Fibroblast of lung (primary cell): Measurements from ENCODE around the gene ALPP.

Experiments used
- EZH2 ChIP-seq: IDR thresholded peaks from 2 replicates; pipeline ENCODE4 v1.5.1; 2012; ENCODE audit warnings: low read length, control low read depth, mild to moderate bottlenecking; ENCODE audit errors: missing control alignments
- TF ChIP-seq, protein P1 (sequence below), 2 donors: IDR thresholded peaks in 1 of 2; conservative IDR thresholded peaks in 1 of 2; 1 replicate in 1 of 2; 2 replicates in 1 of 2; pipeline ENCODE4 v1.5.1; 2011 to 2012; ENCODE audit warnings: low read length in 2 of 2, control low read depth in 1 of 2, inconsistent platforms in 1 of 2, low read depth in 1 of 2, mild to moderate bottlenecking in 1 of 2

DNA sequence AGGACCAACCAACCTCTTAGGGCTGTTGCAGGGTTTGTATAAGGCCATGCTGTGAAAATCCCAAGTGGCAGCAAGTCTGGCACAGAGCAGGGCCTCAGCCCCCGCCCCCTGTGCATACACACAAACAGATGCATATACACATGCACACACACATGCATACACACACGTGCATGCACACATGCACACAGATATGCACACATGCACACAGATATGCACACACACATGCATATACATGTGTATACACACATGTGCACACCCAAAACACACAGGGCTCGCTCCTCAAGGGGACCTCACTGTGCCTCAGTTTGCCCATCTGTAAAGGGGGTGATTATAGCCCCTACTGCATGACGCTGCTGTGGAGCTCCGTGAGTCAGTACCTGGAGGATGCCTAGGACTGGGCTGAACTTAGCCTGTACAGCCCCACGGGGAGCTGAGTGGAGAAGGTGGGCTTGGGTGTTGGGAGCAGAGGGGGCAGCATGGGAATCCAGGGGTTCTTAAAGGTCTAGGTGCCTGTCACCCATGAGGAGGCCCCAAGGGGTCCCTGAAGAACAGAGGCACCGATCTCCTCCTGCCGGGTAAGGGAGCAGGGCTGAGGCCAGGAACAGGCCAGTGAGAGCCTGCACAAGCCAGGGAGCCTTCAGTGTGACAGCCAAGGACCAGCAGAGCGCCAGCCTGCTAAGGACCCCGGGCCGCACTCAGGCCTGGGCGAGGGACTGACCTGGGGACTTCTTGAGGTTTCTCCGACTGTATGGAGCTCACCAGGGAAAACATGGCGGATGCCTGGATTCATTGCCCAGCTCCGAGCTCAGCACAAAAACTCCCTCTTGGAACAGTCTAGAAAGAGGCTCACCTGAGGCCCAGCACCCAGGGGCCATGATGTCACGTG, 53.4 kb downstream of the ALPP start:
- no peak for TF ChIP-seq EZH2
- TF ChIP-seq, protein P1, sequence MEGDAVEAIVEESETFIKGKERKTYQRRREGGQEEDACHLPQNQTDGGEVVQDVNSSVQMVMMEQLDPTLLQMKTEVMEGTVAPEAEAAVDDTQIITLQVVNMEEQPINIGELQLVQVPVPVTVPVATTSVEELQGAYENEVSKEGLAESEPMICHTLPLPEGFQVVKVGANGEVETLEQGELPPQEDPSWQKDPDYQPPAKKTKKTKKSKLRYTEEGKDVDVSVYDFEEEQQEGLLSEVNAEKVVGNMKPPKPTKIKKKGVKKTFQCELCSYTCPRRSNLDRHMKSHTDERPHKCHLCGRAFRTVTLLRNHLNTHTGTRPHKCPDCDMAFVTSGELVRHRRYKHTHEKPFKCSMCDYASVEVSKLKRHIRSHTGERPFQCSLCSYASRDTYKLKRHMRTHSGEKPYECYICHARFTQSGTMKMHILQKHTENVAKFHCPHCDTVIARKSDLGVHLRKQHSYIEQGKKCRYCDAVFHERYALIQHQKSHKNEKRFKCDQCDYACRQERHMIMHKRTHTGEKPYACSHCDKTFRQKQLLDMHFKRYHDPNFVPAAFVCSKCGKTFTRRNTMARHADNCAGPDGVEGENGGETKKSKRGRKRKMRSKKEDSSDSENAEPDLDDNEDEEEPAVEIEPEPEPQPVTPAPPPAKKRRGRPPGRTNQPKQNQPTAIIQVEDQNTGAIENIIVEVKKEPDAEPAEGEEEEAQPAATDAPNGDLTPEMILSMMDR (conservative IDR thresholded peaks at IDR 0.05 in 1 of 2, IDR thresholded peaks at IDR 0.05 in 1 of 2; ENCODE audit: low read depth in 1 of 2, low read length in 2 of 2): no peak
